ENCODE measurements around the gene CXCR5.

Gene CXCR5

DNA sequence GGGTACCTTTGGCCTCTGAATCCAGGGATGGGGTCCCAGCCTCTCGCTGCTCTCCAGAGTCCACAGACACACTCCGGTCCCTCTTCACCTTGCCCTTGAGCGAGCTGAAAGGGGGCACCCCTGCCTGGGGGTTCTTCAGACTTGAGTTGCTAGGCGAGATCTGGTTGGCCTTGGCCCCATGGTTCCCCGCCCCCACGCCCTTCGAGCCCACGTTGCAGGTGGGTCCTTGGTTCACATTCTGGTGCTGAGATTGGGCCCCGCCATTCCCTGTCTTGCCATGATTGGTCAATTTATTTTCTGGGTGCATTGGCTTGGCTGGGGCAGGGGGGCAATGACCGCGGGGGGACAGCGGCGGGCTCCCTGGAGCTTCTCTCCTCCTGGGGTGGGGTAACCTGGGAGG is 24.6 kb downstream of the CXCR5 start:
- TF ChIP-seq SP7 (tag by site-specific recombination; IDR thresholded peaks at IDR 0.05) (no peak), GLIS2 (tag by site-specific recombination; IDR thresholded peaks at IDR 0.05) (0 out of 2 replicates have a peak, but pooled peaks have one; percentile 17)
- peaks cover 14% of the 10 kb centered on the region for H3K4me1 ChIP-seq (ENCODE audit: control insufficient read depth, insufficient read depth, low read length)
- no peaks in the 10 kb centered on the region for H3K9me3 ChIP-seq (ENCODE audit: control insufficient read depth, insufficient read depth, low read depth, low read length)
- ChIA-PET POLR2A (interaction anchor here (1.1 to 6.3 kb wide), 3 partner anchors 22 to 115 kb away, joined by 4 to 96 read pairs (median 4); no protein-coding TSS in a partner anchor), CTCF (interaction anchor here (0.6 to 6.9 kb wide), 11 partner anchors 9 to 468 kb away, joined by 3 to 196 read pairs (median 4); partner anchors contain the start of genes BCL9L and UPK2)
- no peak overlapping the region for H3K4me3 ChIP-seq (ENCODE audit: low read depth, low read length)
- H3K36me3 ChIP-seq (ENCODE audit: control insufficient read depth in 2 of 2, insufficient read depth in 1 of 2, low read length in 2 of 2), result peaks cover 0 to 33% of the 10 kb centered on the region in 2 experiments; a peak in 2 of 3 replicates
- no peak overlapping the region for H3K27ac ChIP-seq (ENCODE audit: extremely low read depth, low read depth, low read length)

DNA sequence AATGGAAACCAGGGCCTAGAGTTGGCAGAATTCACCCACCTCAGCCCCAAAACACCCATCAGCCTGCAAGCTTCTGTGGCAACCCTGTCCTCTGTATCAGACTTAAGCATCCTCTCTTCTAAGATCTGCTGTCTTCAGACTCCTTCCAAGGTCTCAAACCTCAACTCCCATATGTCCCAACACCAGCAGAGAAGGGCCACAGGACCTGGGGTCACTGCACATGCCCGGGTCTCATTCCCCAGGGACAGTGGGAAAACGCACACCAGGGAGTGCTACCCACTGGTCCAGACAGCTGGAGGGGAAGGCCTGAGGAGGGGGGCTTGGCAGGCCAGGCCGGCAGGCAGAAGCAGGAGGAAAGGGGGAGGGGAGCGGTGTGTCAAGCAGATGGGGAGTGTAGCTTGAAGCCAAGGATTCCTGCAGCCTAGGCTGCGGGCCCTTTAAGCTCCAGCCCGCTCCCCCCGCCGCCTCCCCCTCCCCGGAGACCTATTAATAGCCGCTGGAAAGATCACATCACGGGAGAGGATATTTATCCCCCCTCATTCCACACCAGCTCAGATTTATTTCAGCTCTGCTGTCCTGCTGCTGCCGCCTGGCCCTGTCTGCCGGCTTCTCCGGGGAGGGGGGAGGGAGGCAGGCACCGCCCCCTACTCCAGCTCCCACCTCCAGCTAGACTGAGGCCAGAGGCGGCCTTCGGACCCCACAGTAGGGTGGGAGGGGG is 25.4 kb downstream of the CXCR5 start:
- POLR2A ChIA-PET, result interaction anchor here (0.5 to 6.3 kb wide), 9 partner anchors 14 to 274 kb away, joined by 3 to 96 read pairs (median 4); partner anchors contain the start of gene VPS11
- Histone ChIP-seq H3K4me3 (ENCODE audit: low read depth, low read length) (peak overlapping the region; percentile 9), H3K4me1 (ENCODE audit: control insufficient read depth, insufficient read depth, low read length) (peaks cover 14% of the 10 kb centered on the region), H3K9me3 (ENCODE audit: control insufficient read depth, insufficient read depth, low read depth, low read length) (no peaks in the 10 kb centered on the region), H3K27ac (ENCODE audit: extremely low read depth, low read depth, low read length) (peak overlapping the region; percentile 65; the same call in 1 of the 2 replicates), H3K36me3 (ENCODE audit: control insufficient read depth in 2 of 2, insufficient read depth in 1 of 2, low read length in 2 of 2) (peaks cover 0 to 27% of the 10 kb centered on the region in 2 experiments; a peak in 2 of 3 replicates)
- CTCF ChIA-PET, result interaction anchor here (0.6 to 6.9 kb wide), 13 partner anchors 20 to 286 kb away, joined by 3 to 196 read pairs (median 4); partner anchors contain the start of genes BCL9L and UPK2
- TF ChIP-seq, protein P1, sequence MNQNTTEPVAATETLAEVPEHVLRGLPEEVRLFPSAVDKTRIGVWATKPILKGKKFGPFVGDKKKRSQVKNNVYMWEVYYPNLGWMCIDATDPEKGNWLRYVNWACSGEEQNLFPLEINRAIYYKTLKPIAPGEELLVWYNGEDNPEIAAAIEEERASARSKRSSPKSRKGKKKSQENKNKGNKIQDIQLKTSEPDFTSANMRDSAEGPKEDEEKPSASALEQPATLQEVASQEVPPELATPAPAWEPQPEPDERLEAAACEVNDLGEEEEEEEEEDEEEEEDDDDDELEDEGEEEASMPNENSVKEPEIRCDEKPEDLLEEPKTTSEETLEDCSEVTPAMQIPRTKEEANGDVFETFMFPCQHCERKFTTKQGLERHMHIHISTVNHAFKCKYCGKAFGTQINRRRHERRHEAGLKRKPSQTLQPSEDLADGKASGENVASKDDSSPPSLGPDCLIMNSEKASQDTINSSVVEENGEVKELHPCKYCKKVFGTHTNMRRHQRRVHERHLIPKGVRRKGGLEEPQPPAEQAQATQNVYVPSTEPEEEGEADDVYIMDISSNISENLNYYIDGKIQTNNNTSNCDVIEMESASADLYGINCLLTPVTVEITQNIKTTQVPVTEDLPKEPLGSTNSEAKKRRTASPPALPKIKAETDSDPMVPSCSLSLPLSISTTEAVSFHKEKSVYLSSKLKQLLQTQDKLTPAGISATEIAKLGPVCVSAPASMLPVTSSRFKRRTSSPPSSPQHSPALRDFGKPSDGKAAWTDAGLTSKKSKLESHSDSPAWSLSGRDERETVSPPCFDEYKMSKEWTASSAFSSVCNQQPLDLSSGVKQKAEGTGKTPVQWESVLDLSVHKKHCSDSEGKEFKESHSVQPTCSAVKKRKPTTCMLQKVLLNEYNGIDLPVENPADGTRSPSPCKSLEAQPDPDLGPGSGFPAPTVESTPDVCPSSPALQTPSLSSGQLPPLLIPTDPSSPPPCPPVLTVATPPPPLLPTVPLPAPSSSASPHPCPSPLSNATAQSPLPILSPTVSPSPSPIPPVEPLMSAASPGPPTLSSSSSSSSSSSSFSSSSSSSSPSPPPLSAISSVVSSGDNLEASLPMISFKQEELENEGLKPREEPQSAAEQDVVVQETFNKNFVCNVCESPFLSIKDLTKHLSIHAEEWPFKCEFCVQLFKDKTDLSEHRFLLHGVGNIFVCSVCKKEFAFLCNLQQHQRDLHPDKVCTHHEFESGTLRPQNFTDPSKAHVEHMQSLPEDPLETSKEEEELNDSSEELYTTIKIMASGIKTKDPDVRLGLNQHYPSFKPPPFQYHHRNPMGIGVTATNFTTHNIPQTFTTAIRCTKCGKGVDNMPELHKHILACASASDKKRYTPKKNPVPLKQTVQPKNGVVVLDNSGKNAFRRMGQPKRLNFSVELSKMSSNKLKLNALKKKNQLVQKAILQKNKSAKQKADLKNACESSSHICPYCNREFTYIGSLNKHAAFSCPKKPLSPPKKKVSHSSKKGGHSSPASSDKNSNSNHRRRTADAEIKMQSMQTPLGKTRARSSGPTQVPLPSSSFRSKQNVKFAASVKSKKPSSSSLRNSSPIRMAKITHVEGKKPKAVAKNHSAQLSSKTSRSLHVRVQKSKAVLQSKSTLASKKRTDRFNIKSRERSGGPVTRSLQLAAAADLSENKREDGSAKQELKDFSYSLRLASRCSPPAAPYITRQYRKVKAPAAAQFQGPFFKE (tag by site-specific recombination; IDR thresholded peaks at IDR 0.05; ENCODE audit: borderline replicate concordance), result no peak
- TF ChIP-seq ZNF174 (tag by site-specific recombination; IDR thresholded peaks at IDR 0.05) (no peak), OVOL3 (tag by site-specific recombination; IDR thresholded peaks at IDR 0.05) (no peak), ZXDB (tag by site-specific recombination; IDR thresholded peaks at IDR 0.05) (no peak), KLF9 (tag by site-specific recombination; IDR thresholded peaks at IDR 0.05; ENCODE audit: low read depth) (peak; percentile 35; the same call in 1 of the 2 replicates), FEZF1 (tag by site-specific recombination; IDR thresholded peaks at IDR 0.05) (no peak), SP3 (tag by site-specific recombination; IDR thresholded peaks at IDR 0.05) (no peak), GLI4 (tag by site-specific recombination; IDR thresholded peaks at IDR 0.05) (no peak), ZNF654 (tag by site-specific recombination; IDR thresholded peaks at IDR 0.05; ENCODE audit: low read depth) (no peak), ZNF391 (tag by site-specific recombination; IDR thresholded peaks at IDR 0.05; ENCODE audit: borderline replicate concordance, low read depth) (no peak), ZNF366 (tag by site-specific recombination; conservative IDR thresholded peaks at IDR 0.05) (peak; percentile 53; the same call in 1 of the 2 replicates), INSM2 (tag by site-specific recombination; IDR thresholded peaks at IDR 0.05) (no peak), KLF1 (tag by site-specific recombination; IDR thresholded peaks at IDR 0.05) (no peak), ZNF157 (tag by site-specific recombination; IDR thresholded peaks at IDR 0.05) (no peak), ZIC2 (tag by site-specific recombination; IDR thresholded peaks at IDR 0.05) (peak; percentile 89), ZNF23 (tag by site-specific recombination; IDR thresholded peaks at IDR 0.05; ENCODE audit: borderline replicate concordance) (no peak)
- TF ChIP-seq, protein P2, sequence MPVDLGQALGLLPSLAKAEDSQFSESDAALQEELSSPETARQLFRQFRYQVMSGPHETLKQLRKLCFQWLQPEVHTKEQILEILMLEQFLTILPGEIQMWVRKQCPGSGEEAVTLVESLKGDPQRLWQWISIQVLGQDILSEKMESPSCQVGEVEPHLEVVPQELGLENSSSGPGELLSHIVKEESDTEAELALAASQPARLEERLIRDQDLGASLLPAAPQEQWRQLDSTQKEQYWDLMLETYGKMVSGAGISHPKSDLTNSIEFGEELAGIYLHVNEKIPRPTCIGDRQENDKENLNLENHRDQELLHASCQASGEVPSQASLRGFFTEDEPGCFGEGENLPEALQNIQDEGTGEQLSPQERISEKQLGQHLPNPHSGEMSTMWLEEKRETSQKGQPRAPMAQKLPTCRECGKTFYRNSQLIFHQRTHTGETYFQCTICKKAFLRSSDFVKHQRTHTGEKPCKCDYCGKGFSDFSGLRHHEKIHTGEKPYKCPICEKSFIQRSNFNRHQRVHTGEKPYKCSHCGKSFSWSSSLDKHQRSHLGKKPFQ (tag by site-specific recombination; IDR thresholded peaks at IDR 0.05), result no peak
- TF ChIP-seq, protein P3, sequence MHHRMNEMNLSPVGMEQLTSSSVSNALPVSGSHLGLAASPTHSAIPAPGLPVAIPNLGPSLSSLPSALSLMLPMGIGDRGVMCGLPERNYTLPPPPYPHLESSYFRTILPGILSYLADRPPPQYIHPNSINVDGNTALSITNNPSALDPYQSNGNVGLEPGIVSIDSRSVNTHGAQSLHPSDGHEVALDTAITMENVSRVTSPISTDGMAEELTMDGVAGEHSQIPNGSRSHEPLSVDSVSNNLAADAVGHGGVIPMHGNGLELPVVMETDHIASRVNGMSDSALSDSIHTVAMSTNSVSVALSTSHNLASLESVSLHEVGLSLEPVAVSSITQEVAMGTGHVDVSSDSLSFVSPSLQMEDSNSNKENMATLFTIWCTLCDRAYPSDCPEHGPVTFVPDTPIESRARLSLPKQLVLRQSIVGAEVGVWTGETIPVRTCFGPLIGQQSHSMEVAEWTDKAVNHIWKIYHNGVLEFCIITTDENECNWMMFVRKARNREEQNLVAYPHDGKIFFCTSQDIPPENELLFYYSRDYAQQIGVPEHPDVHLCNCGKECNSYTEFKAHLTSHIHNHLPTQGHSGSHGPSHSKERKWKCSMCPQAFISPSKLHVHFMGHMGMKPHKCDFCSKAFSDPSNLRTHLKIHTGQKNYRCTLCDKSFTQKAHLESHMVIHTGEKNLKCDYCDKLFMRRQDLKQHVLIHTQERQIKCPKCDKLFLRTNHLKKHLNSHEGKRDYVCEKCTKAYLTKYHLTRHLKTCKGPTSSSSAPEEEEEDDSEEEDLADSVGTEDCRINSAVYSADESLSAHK (tag by site-specific recombination; IDR thresholded peaks at IDR 0.05), result no peak
